Sigmoid colon (tissue), 4 donors: ENCODE data around the gene CACNA2D3.

Experiments used
- CTCF ChIP-seq, 4 experiments: fragments of 450-650 bp in 3 of 4; fragments of 200-600 bp in 1 of 4; IDR thresholded peaks; one replicate each; pipeline ENCODE4 v1.5.1; 2016 to 2019; ENCODE audit warnings: antibody characterized with exemption in 4 of 4, mild to moderate bottlenecking in 3 of 4, moderate library complexity in 2 of 4
- POLR2A ChIP-seq, 2 donors: fragments of 450-650 bp; IDR thresholded peaks; one replicate each; pipeline ENCODE4 v1.6.1; 2016; ENCODE audit warnings: antibody characterized with exemption in 2 of 2, mild to moderate bottlenecking in 2 of 2, moderate library complexity in 2 of 2
- POLR2AphosphoS5 ChIP-seq, 4 donors: sonication (generic); formaldehyde crosslinking; IDR thresholded peaks; one replicate each; pipeline ENCODE4 v1.6.1; 2017; ENCODE audit warnings: antibody characterized with exemption in 4 of 4

- TF ChIP-seq CTCF (IDR thresholded peaks at IDR 0.05) = no peak
- TF ChIP-seq POLR2A (IDR thresholded peaks at IDR 0.05) = no peak
- TF ChIP-seq POLR2AphosphoS5 (IDR thresholded peaks at IDR 0.05) = no peak
Measured at GRCh38 chr3:54408328-54408727, 286.0 kb downstream of the CACNA2D3 start.
